H1 (cell line): ENCODE measurements around the gene NCF2. TPM values are rescaled to one million over a fixed set of nuclear protein-coding genes. Genes with fewer than 3 reads are reported as not detected.

Experiments used
- CTCF ChIA-PET: fragments of 300-600 bp; sonication (Branson Sonifier 250); formaldehyde crosslinking; loops from one replicate; lab custom pipeline; 2021; ENCODE audit not compliant: partially characterized antibody; lab: Charles Lee
- POLR2A ChIA-PET: fragments of 300-600 bp; sonication (Branson Sonifier 250); formaldehyde crosslinking; loops from one replicate; lab custom pipeline; 2021; ENCODE audit warnings: inconsistent platforms; ENCODE audit not compliant: partially characterized antibody; lab: Charles Lee
- DNase-seq, 2 experiments: peaks; one replicate each; pipeline versions ENCODE4 v3.0.0 to v3.0.0-alpha.2; 2010 to 2022; ENCODE audit warnings: low spot score in 2 of 2, low read depth in 1 of 2, mixed read lengths in 1 of 2
- FAIRE-seq: peaks from 2 replicates; lab custom pipeline; 2011; peaks lifted over from hg19 to GRCh38; lab: Jason Lieb, UNC
- H2AFZ ChIP-seq: 2 replicates; pipeline ENCODE4 v1.8.1; 2012; ENCODE audit warnings: low read length, inconsistent platforms
- H2AK5ac ChIP-seq: 2 replicates; pipeline ENCODE4 v1.6.1; 2013; ENCODE audit warnings: low read depth, low read length
- H2BK120ac ChIP-seq: replicated peaks from 2 replicates; pipeline ENCODE3; 2013; ENCODE audit warnings: low read depth, low read length, inconsistent platforms
- H2BK12ac ChIP-seq: 2 replicates; pipeline ENCODE4 v1.6.1; 2013; ENCODE audit warnings: low read depth, low read length
- H2BK15ac ChIP-seq: 2 replicates; pipeline ENCODE4 v1.6.1; 2013; ENCODE audit warnings: low read length
- H2BK20ac ChIP-seq: 2 replicates; pipeline ENCODE4 v1.6.1; 2013; ENCODE audit warnings: low read length
- H2BK5ac ChIP-seq: 2 replicates; pipeline ENCODE4 v1.6.1; 2013; ENCODE audit warnings: low read depth, low read length
- H3K14ac ChIP-seq: 2 replicates; pipeline ENCODE4 v1.6.1; 2013; ENCODE audit warnings: inconsistent platforms; ENCODE audit not compliant: insufficient read length
- H3K18ac ChIP-seq: 2 replicates; pipeline ENCODE4 v1.6.1; 2013; ENCODE audit warnings: low read length; ENCODE audit errors: extremely low read depth
- H3K23ac ChIP-seq: 2 replicates; pipeline ENCODE4 v1.6.1; 2013; ENCODE audit warnings: inconsistent platforms; ENCODE audit not compliant: insufficient read length
- H3K23me2 ChIP-seq: 2 replicates; pipeline ENCODE4 v1.6.1; 2013; ENCODE audit warnings: low read depth, low read length
- H3K27ac ChIP-seq: 2 replicates; pipeline ENCODE4 v1.6.1; 2011; ENCODE audit warnings: low read depth, low read length, inconsistent platforms
- H3K27me3 ChIP-seq, 4 experiments: replicated peaks in 1 of 4; 1 replicate in 1 of 4; 2 replicates in 3 of 4; pipeline versions ENCODE4 v1.6.1 to v1.8.1; 2011 to 2013; ENCODE audit warnings: low read length in 3 of 4, mild to moderate bottlenecking in 3 of 4, inconsistent platforms in 2 of 4, mixed read lengths in 2 of 4, moderate library complexity in 1 of 4; ENCODE audit not compliant: control insufficient read depth in 3 of 4, insufficient read depth in 3 of 4; ENCODE audit errors: extremely low read depth in 1 of 4
- H3K36me3 ChIP-seq, 4 experiments: 2 replicates each; pipeline versions ENCODE4 v1.6.1 to v1.8.1; 2011 to 2013; ENCODE audit warnings: mild to moderate bottlenecking in 4 of 4, low read length in 3 of 4, moderate library complexity in 2 of 4, control low read depth in 1 of 4, inconsistent platforms in 1 of 4; ENCODE audit not compliant: insufficient read depth in 4 of 4, control insufficient read depth in 2 of 4
- H3K4ac ChIP-seq: replicated peaks from 2 replicates; pipeline ENCODE3; 2013; ENCODE audit warnings: low read length, low read depth, mixed read lengths, inconsistent platforms; ENCODE audit not compliant: insufficient read length
- H3K4me1 ChIP-seq, 4 experiments: replicated peaks in 1 of 4; 1 replicate in 1 of 4; 2 replicates in 3 of 4; pipeline versions ENCODE4 v1.6.1 to v1.8.1; 2011 to 2013; ENCODE audit warnings: low read length in 3 of 4, inconsistent platforms in 2 of 4, mixed read lengths in 1 of 4; ENCODE audit not compliant: insufficient read depth in 4 of 4, control insufficient read depth in 3 of 4
- H3K4me2 ChIP-seq, 2 experiments: 2 replicates each; pipeline versions ENCODE4 v1.6.1 to v1.8.1; 2011 to 2013; ENCODE audit warnings: low read depth in 2 of 2, low read length in 2 of 2, control low read depth in 1 of 2, inconsistent platforms in 1 of 2, mild to moderate bottlenecking in 1 of 2; ENCODE audit not compliant: insufficient read depth in 1 of 2
- H3K4me3 ChIP-seq, 4 experiments: fragments of 200-600, 300-600 bp in 1 of 4; sonication (generic), shearing (Covaris generic), sonication (Bioruptor Twin) in 1 of 4; 2 replicates each; pipeline versions ENCODE4 v1.5.1 to v1.8.1; 2011 to 2016; ENCODE audit warnings: low read length in 4 of 4, low read depth in 3 of 4, control low read depth in 2 of 4, inconsistent platforms in 2 of 4, mild to moderate bottlenecking in 2 of 4, mixed read lengths in 1 of 4, moderate library complexity in 1 of 4; ENCODE audit not compliant: insufficient read depth in 2 of 4; ENCODE audit errors: extremely low read depth in 1 of 4
- H3K56ac ChIP-seq: replicated peaks from 2 replicates; pipeline ENCODE3; 2013; ENCODE audit warnings: low read depth, mild to moderate bottlenecking, mixed read lengths, low read length, inconsistent platforms; ENCODE audit not compliant: insufficient read length
- H3K79me1 ChIP-seq: 2 replicates; pipeline ENCODE4 v1.6.1; 2013; ENCODE audit warnings: low read depth, low read length, control low read depth
- H3K79me2 ChIP-seq, 2 experiments: 2 replicates each; pipeline versions ENCODE4 v1.6.1 to v1.8.1; 2012 to 2013; ENCODE audit warnings: low read length in 2 of 2, mild to moderate bottlenecking in 2 of 2, inconsistent platforms in 1 of 2; ENCODE audit not compliant: insufficient read depth in 2 of 2, control insufficient read depth in 1 of 2
- H3K9ac ChIP-seq, 4 experiments: replicated peaks in 1 of 4; 1 replicate in 1 of 4; 2 replicates in 3 of 4; pipeline versions ENCODE4 v1.6.1 to v1.8.1; 2011 to 2013; ENCODE audit warnings: low read depth in 3 of 4, low read length in 3 of 4, control low read depth in 2 of 4, mild to moderate bottlenecking in 2 of 4, moderate library complexity in 2 of 4, inconsistent platforms in 1 of 4; ENCODE audit errors: extremely low read depth in 1 of 4
- H3K9me3 ChIP-seq, 2 experiments: 2 replicates each; pipeline versions ENCODE4 v1.6.1 to v1.8.1; 2012 to 2013; ENCODE audit warnings: mild to moderate bottlenecking in 2 of 2, moderate library complexity in 2 of 2, control low read depth in 1 of 2, inconsistent platforms in 1 of 2, low read depth in 1 of 2, low read length in 1 of 2, mixed read lengths in 1 of 2; ENCODE audit not compliant: insufficient read depth in 2 of 2
- H4K20me1 ChIP-seq, 2 experiments: replicated peaks in 1 of 2; 2 replicates each; pipeline versions ENCODE3 to v1.8.1; 2011 to 2013; ENCODE audit warnings: inconsistent platforms in 2 of 2, low read length in 2 of 2, mild to moderate bottlenecking in 1 of 2; ENCODE audit not compliant: insufficient read depth in 2 of 2, control insufficient read depth in 1 of 2
- H4K5ac ChIP-seq: 2 replicates; pipeline ENCODE4 v1.6.1; 2013; ENCODE audit warnings: low read length, low read depth, mixed read lengths, inconsistent platforms; ENCODE audit not compliant: insufficient read length
- H4K8ac ChIP-seq: 2 replicates; pipeline ENCODE4 v1.8.0; 2013; ENCODE audit warnings: mild to moderate bottlenecking, moderate library complexity, low read length, inconsistent platforms; ENCODE audit not compliant: insufficient read depth; ENCODE audit errors: extremely low read depth
- H4K91ac ChIP-seq: replicated peaks from 2 replicates; pipeline ENCODE3; 2013; ENCODE audit warnings: low read length, mixed read lengths, inconsistent platforms; ENCODE audit not compliant: insufficient read length
- BACH1 ChIP-seq: IDR thresholded peaks from 2 replicates; pipeline ENCODE4 v1.6.1; 2012; ENCODE audit warnings: low read length, improper control_type of control experiment
- BCL11A ChIP-seq, 2 experiments: IDR thresholded peaks; one replicate each; pipeline ENCODE4 v1.6.1; 2011; ENCODE audit warnings: low read depth in 2 of 2, low read length in 2 of 2, mild to moderate bottlenecking in 2 of 2
- CHD2 ChIP-seq: IDR thresholded peaks from 2 replicates; pipeline ENCODE4 v1.6.1; 2012; ENCODE audit warnings: low read length, improper control_type of control experiment
- EZH2 ChIP-seq: fragments of 200-600 bp; sonication (generic); IDR thresholded peaks from 2 replicates; pipeline ENCODE4 v1.7.1; 2012; ENCODE audit warnings: low read depth, mild to moderate bottlenecking, moderate library complexity, low read length, inconsistent platforms; ENCODE audit not compliant: severe bottlenecking
- FOSL1 ChIP-seq: IDR thresholded peaks from 2 replicates; pipeline ENCODE4 v1.6.1; 2011; ENCODE audit warnings: mild to moderate bottlenecking, low read depth, low read length, moderate library complexity; ENCODE audit not compliant: insufficient read depth
- GABPA ChIP-seq: IDR thresholded peaks from 2 replicates; pipeline ENCODE4 v1.6.1; 2011; ENCODE audit warnings: mild to moderate bottlenecking, low read length, moderate library complexity, borderline replicate concordance; ENCODE audit not compliant: insufficient read depth
- HDAC6 ChIP-seq: IDR thresholded peaks from one replicate; pipeline ENCODE4 v1.7.1; 2012; ENCODE audit warnings: low read depth, mild to moderate bottlenecking, inconsistent platforms, low read length, moderate library complexity
- KDM5A ChIP-seq: fragments of 200-600 bp; IDR thresholded peaks from 2 replicates; pipeline ENCODE4 v1.7.1; 2012; ENCODE audit warnings: mild to moderate bottlenecking, low read length, inconsistent platforms, mixed read lengths
- NANOG ChIP-seq: IDR thresholded peaks from 2 replicates; pipeline ENCODE4 v1.6.1; 2011; ENCODE audit warnings: low read length, low read depth, mild to moderate bottlenecking, inconsistent platforms; ENCODE audit not compliant: insufficient read depth, poor library complexity, severe bottlenecking
- NRF1 ChIP-seq: IDR thresholded peaks from 2 replicates; pipeline ENCODE4 v1.6.1; 2011; ENCODE audit warnings: mild to moderate bottlenecking, low read depth, low read length, improper control_type of control experiment
- RBBP5 ChIP-seq: IDR thresholded peaks from 2 replicates; pipeline ENCODE4 v1.7.1; 2012; ENCODE audit warnings: low read depth, mild to moderate bottlenecking, inconsistent platforms, low read length, moderate library complexity, borderline replicate concordance
- SP2 ChIP-seq: IDR thresholded peaks from 2 replicates; pipeline ENCODE4 v1.6.1; 2012; ENCODE audit warnings: mild to moderate bottlenecking, low read length, inconsistent platforms
- TBP ChIP-seq: IDR thresholded peaks from 2 replicates; pipeline ENCODE4 v1.6.1; 2011; ENCODE audit warnings: low read depth, low read length, improper control_type of control experiment
- WGBS, 2 experiments: shearing (Covaris generic) in 1 of 2; methylation state at CpG; one replicate each; pipeline versions ENCODE4 v1.1.6 to v1.1.7; 2013 to 2015; ENCODE audit warnings: low lambda C conversion rate in 2 of 2, mixed read lengths in 2 of 2, inconsistent platforms in 1 of 2, low coverage in 1 of 2, missing lambda C conversion rate in 1 of 2; ENCODE audit not compliant: insufficient replicate concordance in 2 of 2, insufficient coverage in 1 of 2, insufficient read length in 1 of 2; ENCODE audit errors: extremely low coverage in 1 of 2, missing lambda C conversion rate in 1 of 2; 5-methylcytosine and 5-hydroxymethylcytosine counted together
- polyA plus RNA-seq, 7 experiments: library from polyadenylated mRNA; depleted of rRNA in 3 of 7; stranded (reverse) in 5 of 7; unstranded in 2 of 7; fragments of >200 nt in 5 of 7; fragments of 200-250 nt in 2 of 7; gene quantifications; 1 replicate in 5 of 7; 2 replicates in 1 of 7; 4 replicates in 1 of 7; pipeline versions ENCODE4 v1.2.1 to v1.2.3, GENCODE V29; 2011 to 2013; ENCODE audit warnings: missing spikeins in 2 of 7, mixed read lengths in 2 of 7
- total RNA-seq: library from RNA; stranded (reverse); fragmentation: NEBNext Ultra II Directional; extraction: Animal tissue kit (Norgen Biotek cat#: 25700); gene quantifications from 2 replicates; pipeline ENCODE4 v1.2.1, GENCODE V29; 2021
- TF ChIP-seq, protein P1 (sequence below): IDR thresholded peaks from 2 replicates; pipeline ENCODE4 v1.6.1; 2012; ENCODE audit warnings: inconsistent platforms

Gene NCF2
- total and polyA plus RNA-seq, 2 of the 8 experiments (the other 6 are each of a cell fraction or from before 2014, with no cell fraction given) = not detected

- Histone ChIP-seq H3K4me1 (peaks cover 0 to 10% (median 2%) of the 10 kb centered on the region in 4 experiments; a peak in 3 of 7 replicates), H3K27ac (no peak overlapping the region), H3K36me3 (peaks cover 2 to 23% (median 13%) of the 10 kb centered on the region in 4 experiments), H2BK15ac (no peak overlapping the region), H3K79me1 (peaks cover 2% of the 10 kb centered on the region; the same call in 1 of the 2 replicates), H3K23me2 (peaks cover 6% of the 10 kb centered on the region), H2BK20ac (no peak overlapping the region), H3K23ac (no peak overlapping the region), H3K9ac (no peak overlapping the region), H3K9me3 (no peaks in the 10 kb centered on the region), H3K4me2 (peak overlapping the region; percentile 18 to 98; a peak in 3 of 4 replicates), H2BK5ac (no peak overlapping the region), H2AFZ (no peak overlapping the region), H3K4ac (no peak overlapping the region), H3K27me3 (peaks cover 0 to 7% (median 0%) of the 10 kb centered on the region in 4 experiments; a peak in 3 of 7 replicates), H2BK120ac (no peak overlapping the region), H3K14ac (no peak overlapping the region), H3K56ac (no peak overlapping the region), H4K5ac (no peak overlapping the region), H3K18ac (no peak overlapping the region), H3K4me3 (peak overlapping the region in 1 of 4 experiments; percentile 92; a peak in 2 of 8 replicates), H4K91ac (no peak overlapping the region), H4K20me1 (peaks cover 0 to 3% of the 10 kb centered on the region in 2 experiments), H2BK12ac (no peak overlapping the region), H4K8ac (no peak overlapping the region), H3K79me2 (peaks cover 0 to 34% of the 10 kb centered on the region in 2 experiments; a peak in 2 of 4 replicates), H2AK5ac (no peak overlapping the region)
- ChIA-PET CTCF (interaction anchor here (0.6 to 4.2 kb wide), 10 partner anchors 10 to 302 kb away, joined by 3 to 19 read pairs (median 4); no protein-coding TSS in a partner anchor), POLR2A (interaction anchor here (1.0 to 1.5 kb wide), 3 partner anchors 10 to 87 kb away, joined by 3 to 4 read pairs (median 3); no protein-coding TSS in a partner anchor)
- FAIRE-seq (no peak), DNase-seq (no peak)
- WGBS, 2 experiments = 77% methylated on average over 1 of the region's 1 CpG; no CpG with 5 or more reads in 1 of the 2 experiments
- TF ChIP-seq TBP = no peak
- TF ChIP-seq BACH1 = no peak
- no peak for TF ChIP-seq NANOG
- TF ChIP-seq, protein P1, sequence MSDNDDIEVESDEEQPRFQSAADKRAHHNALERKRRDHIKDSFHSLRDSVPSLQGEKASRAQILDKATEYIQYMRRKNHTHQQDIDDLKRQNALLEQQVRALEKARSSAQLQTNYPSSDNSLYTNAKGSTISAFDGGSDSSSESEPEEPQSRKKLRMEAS = no peak
- TF ChIP-seq SP2 = no peak
- TF ChIP-seq FOSL1 = no peak
- TF ChIP-seq GABPA = no peak
- no peak for TF ChIP-seq EZH2
- TF ChIP-seq RBBP5 = no peak
- no peak for TF ChIP-seq HDAC6
- TF ChIP-seq KDM5A = no peak
- TF ChIP-seq BCL11A (IDR thresholded peaks at IDR 0.05; ENCODE audit: low read depth in 2 of 2, low read length in 2 of 2) = no peak
- no peak for TF ChIP-seq CHD2
- no peak for TF ChIP-seq NRF1
Observed at GRCh38 chr1:183632964-183633363, 42.7 kb upstream of the NCF2 start.
